ENCODE measurements around the gene ITGB8.

DNA sequence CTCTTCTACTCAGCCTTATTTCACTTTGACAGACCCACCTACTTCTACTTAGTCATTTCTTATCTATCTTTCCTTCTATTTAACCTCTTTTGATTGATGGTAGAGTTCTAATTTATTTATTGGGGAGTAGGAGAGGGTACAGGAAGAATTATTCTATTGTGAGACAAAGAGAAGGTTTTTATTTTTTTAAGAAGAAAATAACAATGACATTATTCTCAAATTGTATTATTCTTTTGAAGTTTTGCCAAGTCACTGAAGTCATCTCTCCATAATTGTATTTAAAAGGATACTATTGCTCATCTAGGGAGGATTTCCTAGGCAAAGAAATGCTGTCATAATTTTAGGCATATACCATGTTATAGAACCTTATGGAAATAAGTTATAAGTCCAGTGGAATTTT, 52.7 kb downstream of the ITGB8 start:
- no peak for TF ChIP-seq SUZ12 (IDR thresholded peaks at IDR 0.05; ENCODE audit: extremely low read depth, insufficient read depth, insufficient read length)
- no peak for TF ChIP-seq YY1 (IDR thresholded peaks at IDR 0.05; ENCODE audit: insufficient read depth, insufficient read length)
